ENCODE results near the gene PFDN6.

Gene PFDN6

DNA sequence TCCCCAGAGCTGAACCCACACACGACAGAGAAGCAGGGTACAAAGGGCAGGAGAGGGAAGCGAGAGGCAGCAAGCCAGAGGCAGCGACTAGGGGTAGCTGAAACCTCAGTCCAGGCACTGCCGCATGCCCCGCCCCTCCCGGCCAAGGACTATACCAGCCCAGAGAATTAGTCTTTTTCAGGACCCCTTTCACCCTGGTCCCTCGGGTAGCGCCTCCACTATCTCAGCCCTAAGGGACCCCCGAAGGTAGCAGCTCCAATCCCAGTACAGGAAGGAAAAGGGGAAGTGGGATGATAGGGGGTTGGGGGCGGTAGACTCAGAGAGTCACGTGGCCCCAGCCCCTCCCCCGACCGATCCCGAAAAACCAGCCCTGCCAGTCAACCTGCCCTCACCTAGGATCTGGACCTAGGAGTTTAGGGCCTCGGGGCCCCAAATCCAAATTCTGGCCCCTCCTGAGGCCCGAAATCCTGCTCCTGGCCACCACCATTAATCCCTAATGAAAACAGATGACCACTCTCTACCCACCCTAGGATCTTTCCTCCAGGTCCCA is 8.1 kb downstream of the PFDN6 start:
- TF ChIP-seq, protein P1, sequence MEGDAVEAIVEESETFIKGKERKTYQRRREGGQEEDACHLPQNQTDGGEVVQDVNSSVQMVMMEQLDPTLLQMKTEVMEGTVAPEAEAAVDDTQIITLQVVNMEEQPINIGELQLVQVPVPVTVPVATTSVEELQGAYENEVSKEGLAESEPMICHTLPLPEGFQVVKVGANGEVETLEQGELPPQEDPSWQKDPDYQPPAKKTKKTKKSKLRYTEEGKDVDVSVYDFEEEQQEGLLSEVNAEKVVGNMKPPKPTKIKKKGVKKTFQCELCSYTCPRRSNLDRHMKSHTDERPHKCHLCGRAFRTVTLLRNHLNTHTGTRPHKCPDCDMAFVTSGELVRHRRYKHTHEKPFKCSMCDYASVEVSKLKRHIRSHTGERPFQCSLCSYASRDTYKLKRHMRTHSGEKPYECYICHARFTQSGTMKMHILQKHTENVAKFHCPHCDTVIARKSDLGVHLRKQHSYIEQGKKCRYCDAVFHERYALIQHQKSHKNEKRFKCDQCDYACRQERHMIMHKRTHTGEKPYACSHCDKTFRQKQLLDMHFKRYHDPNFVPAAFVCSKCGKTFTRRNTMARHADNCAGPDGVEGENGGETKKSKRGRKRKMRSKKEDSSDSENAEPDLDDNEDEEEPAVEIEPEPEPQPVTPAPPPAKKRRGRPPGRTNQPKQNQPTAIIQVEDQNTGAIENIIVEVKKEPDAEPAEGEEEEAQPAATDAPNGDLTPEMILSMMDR (IDR thresholded peaks at IDR 0.05; ENCODE audit: control insufficient read depth, extremely low read depth, insufficient read depth): no peak
- peak overlapping the region; percentile 91 for H3K4me3 ChIP-seq (ENCODE audit: low read depth, low read length)
- no peak for DNase-seq (ENCODE audit: low read depth)

DNA sequence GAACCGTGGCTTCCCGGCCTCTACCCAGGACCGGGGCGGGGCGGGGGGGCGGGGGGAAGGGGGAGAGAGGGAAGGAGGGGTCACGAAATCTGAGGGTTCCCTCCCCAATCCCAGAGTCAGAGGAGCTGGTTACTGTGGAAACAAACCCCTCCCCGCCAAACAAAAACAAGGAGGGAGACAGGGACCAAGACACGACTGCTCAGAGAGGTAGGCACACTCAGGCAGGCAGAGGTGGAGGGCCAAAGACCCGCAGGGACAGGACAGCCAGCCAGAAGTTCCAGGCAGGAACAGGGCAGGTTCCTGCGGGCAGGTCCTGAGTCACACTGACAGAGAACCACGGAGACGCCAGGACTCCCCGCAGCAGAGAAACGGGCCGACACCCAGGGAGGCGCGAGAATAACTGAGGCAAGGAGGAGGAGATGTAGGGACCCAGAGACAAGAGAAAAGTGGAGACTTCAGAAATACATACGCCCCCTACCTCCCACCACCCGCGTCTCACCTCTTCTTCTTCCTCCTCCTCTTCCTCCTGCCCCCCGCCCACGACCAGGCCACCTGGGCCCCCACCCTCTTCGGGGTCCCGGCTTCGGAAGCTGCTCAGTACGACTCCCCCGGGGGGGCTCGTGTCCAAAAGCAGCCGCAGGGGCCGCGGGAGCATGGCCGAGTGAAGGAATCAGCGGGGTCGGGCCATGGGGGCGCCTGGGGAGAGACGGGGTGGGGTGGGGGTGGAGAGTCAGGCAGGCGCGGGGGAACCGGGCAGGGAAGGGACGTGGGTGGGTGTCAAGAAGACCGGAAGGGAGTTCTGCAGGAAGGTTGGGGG is 8.8 kb downstream of the PFDN6 start:
- DNase-seq (ENCODE audit: low read depth): peak; percentile 73
- TF ChIP-seq, protein P1 (IDR thresholded peaks at IDR 0.05; ENCODE audit: control insufficient read depth, extremely low read depth, insufficient read depth): no peak

DNA sequence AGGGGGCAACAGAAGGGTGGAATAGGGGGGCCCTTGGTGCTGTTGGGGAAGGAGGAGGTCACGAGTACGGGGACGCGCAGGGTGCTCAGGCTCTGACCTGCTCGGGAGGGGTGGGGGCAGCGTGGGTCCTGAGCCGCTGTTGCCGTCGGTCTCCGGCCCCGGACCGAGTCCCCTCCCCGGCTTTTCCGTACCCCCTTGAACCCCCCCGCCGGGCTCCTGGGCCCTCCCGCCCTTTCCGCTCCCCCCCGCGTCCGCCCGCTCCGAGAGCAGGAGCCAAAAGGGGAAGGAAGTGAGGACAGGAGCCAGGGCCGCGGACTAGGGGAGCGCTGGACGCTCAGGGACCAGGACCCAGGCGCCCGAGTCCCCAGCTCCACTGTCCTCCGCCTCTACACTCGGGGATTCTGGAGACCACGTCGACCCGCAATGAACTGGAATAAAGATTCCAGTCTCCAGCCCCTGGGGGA is 9.4 kb downstream of the PFDN6 start, which contains the start of gene RGL2:
Gene RGL2 (minus strand): TSS at position 170 of the 464 bp plus-strand sequence. CDS start 332 bp downstream, outside the sequence.
- no peak for DNase-seq (ENCODE audit: low read depth)
- H3K4me3 ChIP-seq (ENCODE audit: low read depth, low read length): peak within 1 kb of the TSS; percentile 91
- TF ChIP-seq, protein P1 (IDR thresholded peaks at IDR 0.05; ENCODE audit: control insufficient read depth, extremely low read depth, insufficient read depth): no peak

More for the DNA sequence above, 8.8 kb downstream of the PFDN6 start:
- peak overlapping the region; percentile 91 for H3K4me3 ChIP-seq (ENCODE audit: low read depth, low read length)

DNA sequence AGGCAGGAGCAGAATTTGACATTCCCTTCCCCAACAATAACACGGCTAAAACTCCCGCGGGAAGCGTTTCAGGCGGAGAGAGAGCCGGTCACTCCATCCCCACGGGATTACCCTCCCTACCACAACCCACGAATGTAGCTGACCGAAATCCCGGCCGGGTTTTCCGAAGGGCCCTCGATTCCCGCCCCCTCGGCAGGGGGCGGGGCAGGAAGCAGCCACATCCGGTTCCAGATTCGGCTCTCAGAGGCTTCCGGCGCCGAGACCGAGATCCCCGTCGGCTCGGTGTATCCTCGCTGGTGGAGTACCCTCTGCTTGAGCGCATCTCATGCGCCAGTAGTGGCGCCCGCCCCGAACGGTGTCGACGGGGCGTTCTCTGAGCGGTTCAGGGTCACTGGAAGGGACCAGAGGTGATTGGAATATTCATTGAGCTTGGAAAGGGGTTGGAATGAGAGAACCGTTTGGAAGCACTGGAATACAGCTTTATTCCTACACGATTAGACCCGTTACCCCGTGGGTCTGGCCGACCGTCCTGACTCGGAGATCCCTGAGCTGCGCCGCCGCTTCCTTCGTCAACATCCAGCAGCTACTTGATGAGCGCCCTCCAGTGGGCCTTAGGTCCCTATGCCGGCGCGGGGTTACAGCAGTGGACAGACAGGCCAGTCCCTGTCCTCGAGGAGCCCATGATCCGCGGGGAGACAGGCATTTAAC is 10.0 kb downstream of the PFDN6 start:
- H3K4me3 ChIP-seq (ENCODE audit: low read depth, low read length): peak overlapping the region; percentile 91
- DNase-seq (ENCODE audit: low read depth): no peak
- TF ChIP-seq, protein P1 (IDR thresholded peaks at IDR 0.05; ENCODE audit: control insufficient read depth, extremely low read depth, insufficient read depth): peak; percentile 80

DNA sequence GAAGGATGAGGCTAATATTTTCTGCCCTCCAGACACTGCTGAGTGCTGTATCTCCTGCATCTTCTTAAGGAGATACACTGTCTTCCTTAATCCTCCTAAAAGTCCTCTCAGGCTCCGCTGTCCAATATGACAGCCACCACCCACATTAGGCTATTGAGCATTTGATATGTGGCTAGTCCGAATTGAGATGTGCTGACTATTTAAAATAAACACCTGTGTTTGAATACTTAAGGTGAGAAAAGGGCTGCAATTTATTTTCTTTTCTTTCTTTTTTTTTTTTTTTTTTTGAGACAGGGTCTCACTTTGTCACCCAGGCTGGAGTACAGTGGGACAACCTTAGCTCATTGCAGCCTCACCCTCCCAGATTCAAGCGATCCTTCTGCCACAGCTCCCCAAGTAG is 12.5 kb downstream of the PFDN6 start:
- DNase-seq (ENCODE audit: low read depth): no peak
- TF ChIP-seq, protein P1 (IDR thresholded peaks at IDR 0.05; ENCODE audit: control insufficient read depth, extremely low read depth, insufficient read depth): no peak

DNA sequence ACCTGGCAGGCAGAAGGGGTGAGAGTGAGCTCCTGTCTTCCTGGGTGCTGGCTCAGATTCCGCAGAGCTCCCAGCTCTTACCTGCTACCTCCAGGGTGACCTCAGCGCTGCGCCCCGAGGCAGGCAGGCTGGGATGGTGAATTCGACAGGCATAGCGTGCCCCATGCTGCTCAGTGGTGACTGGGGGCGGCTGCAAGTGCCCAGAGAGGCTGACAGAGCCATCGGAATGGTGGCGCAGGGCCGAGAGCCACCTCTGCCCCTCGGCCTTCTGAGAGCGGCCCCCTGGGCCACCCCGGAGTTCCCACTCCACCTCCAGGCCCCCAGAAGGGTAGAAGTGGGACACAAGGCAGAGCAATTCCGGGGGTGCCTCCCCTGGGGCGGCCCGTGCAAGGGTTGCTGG is 14.8 kb downstream of the PFDN6 start:
- TF ChIP-seq, protein P1 (IDR thresholded peaks at IDR 0.05; ENCODE audit: control insufficient read depth, extremely low read depth, insufficient read depth): no peak
- no peak for DNase-seq (ENCODE audit: low read depth)
- H3K4me3 ChIP-seq (ENCODE audit: low read depth, low read length): no peak overlapping the region

More for the DNA sequence above, 12.5 kb downstream of the PFDN6 start:
- no peak overlapping the region for H3K4me3 ChIP-seq (ENCODE audit: low read depth, low read length)
